NCI-H2196 treated with DMSO at 0.1 percent for 48 hours (cell line): ENCODE data around the gene SPATA17.
"Not testable (repeated sequence)": the region's sequence is repeated elsewhere in the genome, so short reads cannot be mapped to it uniquely, and the experiment has no call there.

ENCODE experiments used
- DNase-seq: peaks from one replicate; lab custom pipeline; 2025; ENCODE audit not compliant: unreplicated experiment; lab: John Stamatoyannopoulos, UW

Gene SPATA17

GRCh38 chr1:217674028-217674729 lies 43.0 kb downstream of the SPATA17 start:
- DNase-seq: no peak

GRCh38 chr1:217681806-217682205 lies 50.7 kb downstream of the SPATA17 start:
- no peak for DNase-seq

- DNase-seq: no peak
These were observed 56.4 kb downstream of the SPATA17 start for GRCh38 chr1:217687511-217687910.

DNA sequence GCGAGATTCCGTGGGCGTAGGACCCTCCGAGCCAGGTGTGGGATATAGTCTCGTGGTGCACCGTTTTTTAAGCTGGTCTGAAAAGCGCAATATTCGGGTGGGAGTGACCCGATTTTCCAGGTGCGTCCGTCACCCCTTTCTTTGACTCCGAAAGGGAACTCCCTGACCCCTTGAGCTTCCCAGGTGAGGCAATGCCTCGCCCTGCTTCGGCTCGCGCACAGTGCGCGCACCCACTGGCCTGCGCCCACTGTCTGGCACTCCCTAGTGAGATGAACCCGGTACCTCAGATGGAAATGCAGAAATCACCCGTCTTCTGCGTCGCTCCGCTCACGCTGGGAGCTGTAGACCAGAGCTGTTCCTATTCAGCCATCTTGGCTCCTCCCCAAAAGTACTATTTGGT lies 65.0 kb downstream of the SPATA17 start:
- not testable (repeated sequence) for DNase-seq

GRCh38 chr1:217703326-217703725 lies 72.2 kb downstream of the SPATA17 start:
- no peak for DNase-seq

DNA sequence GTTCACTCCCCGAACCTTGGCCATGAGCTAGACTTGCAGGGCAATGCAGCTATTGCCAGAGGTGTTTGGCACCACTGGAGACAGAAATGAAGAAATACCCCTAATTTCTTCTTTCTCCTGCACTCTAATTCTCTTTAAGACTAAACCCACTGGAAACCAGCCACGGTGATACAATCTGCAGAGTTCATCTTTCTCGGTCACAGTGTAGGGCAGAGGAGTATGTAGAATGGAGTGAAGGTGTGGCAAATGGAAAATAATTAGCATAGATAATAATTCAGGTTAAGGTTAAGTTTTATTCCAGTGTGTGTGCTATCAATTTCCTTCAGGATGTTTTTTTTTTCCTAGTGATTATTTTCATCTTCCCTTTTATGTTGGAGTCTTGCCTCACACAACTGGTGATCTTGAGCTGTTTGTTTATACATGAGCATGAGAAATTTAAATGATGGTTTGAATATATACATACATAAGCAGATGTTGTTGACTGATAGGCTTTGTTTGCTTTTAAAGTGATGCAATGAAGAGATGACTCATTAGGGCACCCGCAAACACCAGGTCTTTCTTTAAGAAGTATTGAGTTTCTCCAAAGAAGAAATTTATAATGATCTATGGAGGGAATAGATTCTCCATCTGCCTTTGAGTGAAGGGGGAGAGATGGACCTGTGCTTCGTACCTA lies 81.9 kb downstream of the SPATA17 start:
- DNase-seq: no peak

DNA sequence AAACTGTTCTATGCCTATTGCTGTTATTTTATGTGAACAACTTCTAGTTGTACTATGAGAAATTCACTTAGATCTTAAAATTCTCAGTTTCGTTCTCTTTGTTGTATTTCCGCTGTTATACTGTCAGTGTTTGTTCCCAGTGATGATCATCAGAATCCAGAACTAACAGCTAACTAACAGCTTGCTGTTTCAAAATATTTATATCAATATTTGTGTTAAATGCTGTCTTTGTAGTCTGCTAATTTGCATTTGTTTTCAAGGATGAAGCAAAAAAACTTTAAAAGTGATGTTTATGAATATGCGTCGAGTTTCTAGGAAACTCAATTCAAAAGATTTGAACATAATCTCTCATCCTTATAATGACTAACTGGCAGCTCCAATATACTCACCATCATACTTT lies 84.5 kb downstream of the SPATA17 start:
- DNase-seq: no peak

DNA sequence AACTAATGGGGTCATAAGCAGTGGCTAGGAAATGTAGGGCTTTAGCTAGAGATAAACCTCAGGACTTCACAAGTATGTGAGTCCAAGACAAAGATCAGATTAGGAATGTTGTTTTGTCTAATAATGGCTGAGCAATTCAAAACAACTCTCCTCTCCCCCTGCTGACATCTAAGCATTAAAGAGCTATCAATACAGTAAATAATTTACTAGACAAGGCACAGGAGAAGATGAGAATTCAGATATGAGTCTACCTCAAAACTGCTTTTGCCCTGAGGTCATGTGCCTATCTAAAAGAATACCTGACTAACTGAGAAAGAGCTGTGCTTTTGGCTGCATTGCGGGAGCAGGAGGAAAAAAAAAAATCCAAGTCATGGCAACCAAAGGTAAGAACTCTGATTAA lies 86.8 kb downstream of the SPATA17 start:
- DNase-seq: no peak

- DNase-seq: no peak
These were observed 87.7 kb downstream of the SPATA17 start for GRCh38 chr1:217718873-217719272.

DNA sequence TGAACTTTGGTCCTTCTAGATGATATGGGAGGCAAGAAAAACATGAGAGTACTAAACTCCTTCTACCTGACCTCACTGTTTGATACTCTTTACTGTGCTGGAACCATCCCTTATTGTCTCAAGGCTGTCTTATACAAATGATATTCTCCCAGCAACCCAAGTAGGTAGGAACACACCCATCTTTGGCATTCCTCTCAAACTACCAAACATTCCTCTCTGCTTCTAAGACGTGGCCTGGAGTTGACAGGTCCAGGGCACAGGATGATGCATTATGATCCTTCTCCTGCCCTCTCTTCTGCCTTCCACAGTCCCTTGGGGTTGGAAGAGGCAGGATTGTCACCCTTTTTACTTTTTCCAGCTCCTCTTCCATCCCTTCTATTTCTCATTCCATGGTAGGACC lies 90.5 kb downstream of the SPATA17 start:
- no peak for DNase-seq

DNA sequence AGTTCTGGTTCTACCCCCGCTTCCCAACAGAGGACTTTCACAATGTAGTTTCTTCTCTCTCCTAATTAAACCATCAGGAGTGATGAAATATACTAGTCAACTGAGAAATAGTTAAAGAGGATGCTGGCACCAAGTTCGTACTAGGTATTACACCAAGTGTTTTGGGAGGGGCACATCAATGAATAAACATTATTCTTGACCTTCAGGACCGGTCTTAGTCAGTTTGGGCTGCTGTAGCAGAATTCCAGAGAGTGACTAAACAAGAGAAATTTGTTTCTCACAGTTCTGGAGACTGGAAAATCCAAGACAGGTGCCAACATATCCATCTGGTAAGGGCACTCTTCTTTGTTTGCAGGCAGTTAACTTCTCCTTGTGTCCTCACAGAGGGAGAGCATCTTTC lies 103.8 kb downstream of the SPATA17 start:
- no peak for DNase-seq

GRCh38 chr1:217747156-217747769 lies 116.1 kb downstream of the SPATA17 start:
- peak; percentile 14 for DNase-seq

- no peak for DNase-seq
These were observed 138.6 kb downstream of the SPATA17 start for GRCh38 chr1:217769768-217770167.

DNA sequence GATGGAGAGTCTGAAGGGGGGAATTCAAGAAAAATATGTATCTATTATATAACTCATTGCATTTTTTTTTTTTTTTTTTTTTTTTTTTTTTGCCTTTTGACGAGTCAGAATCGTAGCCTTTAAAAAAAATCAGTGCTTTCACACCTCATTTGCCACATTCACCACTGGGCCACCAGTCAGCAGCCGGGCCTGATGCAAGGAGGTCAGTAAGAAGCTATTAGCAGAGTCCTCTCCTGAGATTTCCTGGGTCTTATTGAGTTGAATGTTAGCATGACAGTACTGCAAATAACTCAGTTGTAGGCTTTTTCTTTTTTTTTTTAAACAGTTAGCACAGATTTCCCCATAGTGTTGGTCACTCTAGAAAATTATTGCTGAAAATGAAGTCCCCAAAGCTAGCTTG lies 139.8 kb downstream of the SPATA17 start:
- DNase-seq: no peak

GRCh38 chr1:217776693-217777092 lies 145.5 kb downstream of the SPATA17 start:
- DNase-seq: no peak

- DNase-seq: no peak
These were observed 149.9 kb downstream of the SPATA17 start for GRCh38 chr1:217781056-217781455.

DNA sequence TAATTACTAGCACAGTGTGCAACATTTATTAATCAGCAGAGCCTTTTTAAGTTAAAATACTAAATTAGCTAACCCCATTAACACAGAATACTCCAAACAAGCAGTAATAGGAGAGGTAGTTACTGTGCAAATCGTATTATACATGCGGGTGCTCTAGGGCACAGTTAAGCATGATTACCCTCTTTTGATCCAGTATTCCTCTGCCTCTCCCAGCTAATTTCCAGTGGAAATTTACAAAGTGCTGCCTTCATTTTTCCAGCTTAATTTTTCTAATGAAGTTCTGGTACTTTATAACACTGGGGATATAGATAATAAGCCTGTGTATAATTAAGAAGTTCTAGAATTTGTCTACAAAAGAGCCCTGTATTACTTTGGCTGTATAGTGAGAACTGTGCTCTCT lies 159.9 kb downstream of the SPATA17 start:
- no peak for DNase-seq

DNA sequence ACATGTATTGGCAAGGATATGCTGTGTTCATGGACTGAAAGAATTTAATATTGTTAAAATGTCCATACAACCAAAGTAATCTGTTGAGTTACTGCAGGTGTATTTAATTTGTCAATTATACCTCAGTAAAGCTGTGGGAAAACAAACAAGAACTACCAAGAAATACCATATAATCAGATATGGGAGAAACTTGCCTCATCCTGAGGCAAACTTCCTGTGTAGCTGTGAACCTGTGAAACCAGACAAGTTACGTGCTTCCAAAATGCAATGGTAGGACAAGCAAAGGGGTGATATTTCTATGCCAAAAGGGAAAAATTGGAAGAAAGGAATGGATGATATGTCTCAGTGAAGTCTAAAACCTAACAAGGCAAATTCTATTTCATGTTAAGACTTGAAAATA lies 174.6 kb downstream of the SPATA17 start:
- DNase-seq: no peak

DNA sequence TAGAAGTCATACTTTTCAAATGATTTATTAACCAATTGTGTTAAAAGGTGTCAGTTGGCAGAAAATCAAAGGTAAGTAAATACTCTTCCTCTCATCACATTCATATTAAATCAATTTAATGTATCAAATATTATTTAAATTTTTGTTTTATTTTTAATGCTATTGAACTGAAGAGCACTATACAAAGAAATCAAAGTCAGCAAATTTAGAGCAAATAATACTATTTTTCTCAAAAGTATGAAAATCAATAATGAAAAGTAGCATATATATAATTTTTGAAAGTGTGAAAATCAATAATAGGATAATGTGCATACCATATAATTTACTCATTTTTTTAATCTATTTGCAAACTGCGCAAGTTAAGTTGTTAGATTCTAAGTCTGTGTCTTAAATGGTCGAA lies 181.0 kb downstream of the SPATA17 start:
- DNase-seq: no peak

DNA sequence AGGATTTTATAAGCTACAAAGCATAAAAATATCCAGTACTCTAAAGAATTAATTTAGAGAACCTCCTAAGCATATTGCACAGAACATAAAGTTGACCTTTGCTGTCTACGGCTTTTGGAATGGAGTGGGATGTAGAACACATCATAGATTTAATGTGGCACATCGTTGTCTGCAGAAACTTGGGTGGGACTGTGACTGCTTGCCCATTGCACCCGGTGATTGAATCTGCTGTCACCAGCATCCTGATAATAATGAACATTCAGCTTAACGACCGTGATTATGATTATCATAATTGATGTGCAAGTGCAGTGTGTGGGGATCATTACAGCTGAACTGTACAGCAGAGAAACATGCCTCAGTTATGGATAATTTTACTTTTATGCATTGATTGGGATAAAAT lies 181.9 kb downstream of the SPATA17 start:
- DNase-seq: no peak

- DNase-seq: no peak
These were observed 206.5 kb downstream of the SPATA17 start for GRCh38 chr1:217837691-217838090.

DNA sequence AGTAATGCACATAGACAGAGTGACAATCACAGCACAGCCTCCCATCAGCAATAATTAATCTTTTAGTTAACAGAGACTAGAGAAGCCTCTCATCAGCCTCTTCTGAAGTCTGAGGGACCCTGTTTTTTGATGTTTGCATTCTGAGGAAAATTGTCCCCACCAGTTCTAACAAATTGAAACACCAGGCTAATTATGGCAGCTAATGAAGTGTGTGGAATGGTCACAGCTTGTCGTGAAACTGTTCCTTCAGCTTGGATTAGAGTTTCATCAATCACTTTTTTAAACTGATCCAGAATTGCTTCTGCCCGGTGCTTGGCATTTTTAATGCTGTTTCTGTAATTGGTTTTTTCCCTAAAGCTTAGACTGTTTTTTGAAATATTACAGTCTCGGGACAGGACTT lies 208.0 kb downstream of the SPATA17 start:
- no peak for DNase-seq
